Measurements from ENCODE around the gene FAM163B.

- TF ChIP-seq CTCF (IDR thresholded peaks at IDR 0.05 in 8 of 11, conservative IDR thresholded peaks at IDR 0.05 in 3 of 11) (no peak), POLR2AphosphoS5 (IDR thresholded peaks at IDR 0.05) (no peak)
These were observed 24.5 kb upstream of the FAM163B start for GRCh38 chr9:133633681-133634080.
